Gastrocnemius medialis (tissue), 4 donors: ENCODE results near the gene ADAMTS8. TPM values are rescaled to one million over a fixed set of nuclear protein-coding genes. Genes with fewer than 3 reads are reported as not detected.

ENCODE experiments used
- ATAC-seq, 2 donors: fragments of 150-250 bp; one replicate each; pipeline ENCODE4 v1.9.1; 2016
- DNase-seq, 2 donors: peaks; one replicate each; pipeline ENCODE4 v3.0.0-alpha.2; 2019
- H3K27ac ChIP-seq, 4 donors: fragments of 200-600 bp; sonication (generic); 1 replicate in 1 of 4; 2 replicates in 3 of 4; pipeline ENCODE4 v1.5.1; 2016 to 2018; ENCODE audit warnings: mild to moderate bottlenecking in 2 of 4, moderate library complexity in 1 of 4
- H3K27me3 ChIP-seq, 3 donors: fragments of 200-600 bp; sonication (generic) in 2 of 3; 1 replicate in 1 of 3; 2 replicates in 2 of 3; pipeline versions ENCODE4 v1.5.1 to v1.6.0; 2016 to 2019; ENCODE audit warnings: mild to moderate bottlenecking in 1 of 3, moderate library complexity in 1 of 3
- H3K36me3 ChIP-seq, 2 donors: fragments of 200-600 bp; sonication (generic) in 1 of 2; one replicate each; pipeline ENCODE4 v1.5.1; 2017 to 2018
- H3K4me1 ChIP-seq, 2 donors: fragments of 200-600 bp; sonication (generic) in 1 of 2; one replicate each; pipeline ENCODE4 v1.5.1; 2016 to 2017; ENCODE audit warnings: mild to moderate bottlenecking in 2 of 2
- H3K4me3 ChIP-seq, 4 donors: fragments of 200-600 bp; sonication (generic) in 3 of 4; 1 replicate in 1 of 4; 2 replicates in 3 of 4; pipeline ENCODE4 v1.5.1; 2016 to 2019; ENCODE audit warnings: mild to moderate bottlenecking in 2 of 4
- H3K9me3 ChIP-seq, 3 donors: fragments of 200-600 bp; sonication (generic) in 2 of 3; 1 replicate in 1 of 3; 2 replicates in 2 of 3; pipeline ENCODE4 v1.5.1; 2016 to 2019
- CTCF ChIP-seq, 5 experiments: fragments of 450-650 bp in 3 of 5; fragments of 200-600 bp in 2 of 5; sonication (generic) in 2 of 5; IDR thresholded peaks in 4 of 5; conservative IDR thresholded peaks in 1 of 5; 1 replicate in 4 of 5; 2 replicates in 1 of 5; pipeline ENCODE4 v1.5.1; 2016 to 2019; ENCODE audit warnings: antibody characterized with exemption in 5 of 5, mild to moderate bottlenecking in 3 of 5, moderate library complexity in 3 of 5
- POLR2A ChIP-seq, 2 donors: fragments of 450-650 bp; IDR thresholded peaks; one replicate each; pipeline ENCODE4 v1.6.1; 2017; ENCODE audit warnings: antibody characterized with exemption in 2 of 2, mild to moderate bottlenecking in 2 of 2, moderate library complexity in 2 of 2
- in situ Hi-C, 4 donors: fragments of 200-750 bp; cut with MboI; loops; one replicate each; pipeline versions ENCODE4 v1.15.0 to v1.8.0; 2017; ENCODE audit warnings: low sequenced_read_pairs in 4 of 4
- intact Hi-C: fragments of 100-400 bp; cut with DNase I; formaldehyde crosslinking; loops from one replicate; pipeline ENCODE4 v1.15.1; 2023; ENCODE audit warnings: low total_unique reads
- total RNA-seq, 4 donors: library from RNA; depleted of rRNA; stranded (reverse); fragments of >200 nt; gene quantifications; one replicate each; pipeline versions ENCODE4 v1.1.0 to v1.2.3, GENCODE V29; 2016

ADAMTS8 gene
- total RNA-seq, 4 donors from 2014 or later: 0.26 to 0.46 (median 0.29) TPM; not detected in 1

- no peak for DNase-seq
- H3K4me3 ChIP-seq: no peak overlapping the region
- H3K4me1 ChIP-seq: peaks cover 0 to 8% of the 10 kb centered on the region in 2 donors
- in situ Hi-C loops (loop anchor here in 3 of 4 donors (10.0 to 25.0 kb wide), 4 partner anchors 210 to 470 kb away; no protein-coding TSS in a partner anchor), intact Hi-C loops (loop anchor here (5.0 kb wide), 1 partner anchor 213 kb away; no protein-coding TSS in a partner anchor)
- no peaks in the 10 kb centered on the region for H3K36me3 ChIP-seq
- no peak for TF ChIP-seq POLR2A (IDR thresholded peaks at IDR 0.05)
- TF ChIP-seq CTCF (IDR thresholded peaks at IDR 0.05 in 4 of 5, conservative IDR thresholded peaks at IDR 0.05 in 1 of 5): no peak
- ATAC-seq: no peak
- H3K9me3 ChIP-seq: no peaks in the 10 kb centered on the region
- H3K27ac ChIP-seq: no peak overlapping the region
- H3K27me3 ChIP-seq: peaks cover 15 to 24% (median 17%) of the 10 kb centered on the region in 3 donors
These were observed 3.3 kb downstream of the ADAMTS8 start for GRCh38 chr11:130425156-130425555.

DNA sequence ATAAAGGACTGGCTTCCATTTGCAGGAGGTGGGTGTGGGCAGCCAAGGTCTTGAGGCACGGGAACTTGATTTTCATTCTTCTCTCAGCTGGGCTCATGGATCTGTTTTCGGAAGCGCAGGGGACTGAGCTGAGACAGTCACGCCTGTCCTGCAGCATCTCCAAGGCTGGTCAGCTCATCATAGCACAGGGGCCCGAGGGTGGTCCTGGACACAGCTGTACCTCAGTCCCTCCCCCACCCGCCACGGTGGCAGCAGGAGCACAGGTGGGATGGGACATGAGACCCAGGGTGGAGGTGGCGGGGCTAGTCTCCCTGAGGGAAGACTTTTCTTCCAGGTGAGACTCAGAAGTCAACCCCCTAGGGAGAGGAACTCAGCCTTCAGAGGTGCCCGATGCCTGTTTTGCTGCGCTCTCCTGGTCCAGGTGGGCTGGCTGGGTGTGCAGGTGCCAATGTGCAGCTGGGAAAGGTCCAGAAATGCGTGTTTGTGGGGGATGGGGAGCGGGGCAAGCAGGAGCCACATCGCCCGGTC, 3.7 kb downstream of the ADAMTS8 start:
- Histone ChIP-seq H3K36me3 (no peaks in the 10 kb centered on the region), H3K4me3 (no peak overlapping the region), H3K27ac (no peak overlapping the region), H3K4me1 (peaks cover 0 to 8% of the 10 kb centered on the region in 2 donors), H3K9me3 (no peaks in the 10 kb centered on the region), H3K27me3 (peaks cover 15 to 24% (median 17%) of the 10 kb centered on the region in 3 donors)
- ATAC-seq: no peak
- no peak for DNase-seq
- TF ChIP-seq CTCF (IDR thresholded peaks at IDR 0.05 in 4 of 5, conservative IDR thresholded peaks at IDR 0.05 in 1 of 5) (no peak), POLR2A (IDR thresholded peaks at IDR 0.05) (no peak)
- in situ Hi-C loops: loop anchor here in 3 of 4 donors (10.0 to 25.0 kb wide), 4 partner anchors 210 to 470 kb away; no protein-coding TSS in a partner anchor
- intact Hi-C loops: loop anchor here (5.0 kb wide), 1 partner anchor 212 kb away; no protein-coding TSS in a partner anchor

DNA sequence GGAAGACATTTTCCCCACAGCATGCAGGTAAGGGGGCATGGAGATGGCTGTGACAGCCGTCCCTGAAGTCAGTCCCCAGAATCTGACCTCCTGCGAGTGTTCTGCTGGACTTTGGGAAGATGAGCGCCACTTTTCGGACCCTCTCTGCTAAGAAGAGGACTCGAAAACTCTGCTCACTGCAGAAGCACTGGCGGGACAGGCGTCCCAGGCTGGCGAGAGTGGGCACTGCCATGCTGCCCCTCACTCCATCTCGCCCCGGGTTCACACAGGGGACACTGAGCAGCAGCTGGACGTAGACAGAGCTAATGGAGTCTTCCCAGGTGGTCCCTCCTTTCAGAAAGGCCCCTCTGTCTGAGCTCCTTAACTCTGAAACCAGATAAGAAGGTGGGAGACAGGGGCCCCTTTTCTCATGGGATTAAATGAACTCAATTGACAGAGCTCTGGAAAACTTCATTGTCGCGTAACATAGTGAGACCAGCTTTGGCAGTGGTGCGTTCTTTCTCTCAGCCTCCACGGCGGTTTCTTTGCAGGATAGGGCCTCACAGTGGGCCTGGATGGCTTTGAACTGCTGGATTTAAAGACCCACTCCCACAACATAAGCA, 4.8 kb downstream of the ADAMTS8 start:
- in situ Hi-C loops (loop anchor here in 2 of 4 donors (10.0 kb wide), 3 partner anchors 209 to 471 kb away; no protein-coding TSS in a partner anchor), intact Hi-C loops (no loop called here)
- TF ChIP-seq POLR2A (IDR thresholded peaks at IDR 0.05) (no peak), CTCF (IDR thresholded peaks at IDR 0.05 in 4 of 5, conservative IDR thresholded peaks at IDR 0.05 in 1 of 5) (no peak)
- peaks cover 0 to 8% of the 10 kb centered on the region in 2 donors for H3K4me1 ChIP-seq
- peaks cover 14 to 20% (median 15%) of the 10 kb centered on the region in 3 donors for H3K27me3 ChIP-seq
- H3K27ac ChIP-seq: no peak overlapping the region
- no peaks in the 10 kb centered on the region for H3K9me3 ChIP-seq
- no peak for ATAC-seq
- H3K36me3 ChIP-seq: no peaks in the 10 kb centered on the region
- no peak for DNase-seq
- no peak overlapping the region for H3K4me3 ChIP-seq

- H3K36me3 ChIP-seq: no peaks in the 10 kb centered on the region
- H3K4me3 ChIP-seq: no peak overlapping the region
- intact Hi-C loops (no loop called here), in situ Hi-C loops (loop anchor here in 2 of 4 donors (10.0 kb wide), 3 partner anchors 208 to 472 kb away; no protein-coding TSS in a partner anchor)
- TF ChIP-seq POLR2A (IDR thresholded peaks at IDR 0.05) (no peak), CTCF (IDR thresholded peaks at IDR 0.05 in 4 of 5, conservative IDR thresholded peaks at IDR 0.05 in 1 of 5) (no peak)
- ATAC-seq: no peak
- H3K4me1 ChIP-seq: peaks cover 0 to 8% of the 10 kb centered on the region in 2 donors
- DNase-seq: no peak
- H3K27me3 ChIP-seq: peaks cover 10 to 14% (median 12%) of the 10 kb centered on the region in 3 donors
- H3K9me3 ChIP-seq: no peaks in the 10 kb centered on the region
- H3K27ac ChIP-seq: no peak overlapping the region
These were observed 6.0 kb downstream of the ADAMTS8 start for GRCh38 chr11:130422251-130422995.
